Endothelial cell (in vitro differentiated cells): ENCODE data around the gene CLBA1. TPM values are rescaled to one million over a fixed set of nuclear protein-coding genes. Genes with fewer than 3 reads are reported as not detected.

ENCODE experiments used
- DNase-seq: peaks from one replicate; pipeline ENCODE4 v3.0.0; 2021; ENCODE audit warnings: low spot score
- H3K27ac Mint-ChIP-seq: one replicate; pipeline ENCODE4 v1.8.0; 2021; ENCODE audit warnings: mixed read lengths, inconsistent platforms; ENCODE audit not compliant: unreplicated experiment
- H3K27me3 Mint-ChIP-seq: one replicate; pipeline ENCODE4 v1.8.0; 2021; ENCODE audit warnings: mild to moderate bottlenecking, moderate library complexity, mixed read lengths, inconsistent platforms; ENCODE audit not compliant: unreplicated experiment
- H3K36me3 Mint-ChIP-seq: one replicate; pipeline ENCODE4 v1.8.0; 2021; ENCODE audit warnings: mild to moderate bottlenecking, low read depth, mixed read lengths, inconsistent platforms; ENCODE audit not compliant: unreplicated experiment
- H3K4me1 Mint-ChIP-seq: one replicate; pipeline ENCODE4 v1.8.0; 2021; ENCODE audit warnings: mild to moderate bottlenecking, mixed read lengths, inconsistent platforms; ENCODE audit not compliant: unreplicated experiment
- H3K4me3 Mint-ChIP-seq: one replicate; pipeline ENCODE4 v1.8.0; 2021; ENCODE audit warnings: mild to moderate bottlenecking, mixed read lengths, inconsistent platforms; ENCODE audit not compliant: unreplicated experiment
- H3K9me3 Mint-ChIP-seq: one replicate; pipeline ENCODE4 v1.8.0; 2021; ENCODE audit warnings: mixed read lengths, inconsistent platforms; ENCODE audit not compliant: unreplicated experiment
- CTCF ChIP-seq: fragments of 200-600 bp; sonication (generic); IDR thresholded peaks from one replicate; pipeline ENCODE4 v1.5.0; 2021; ENCODE audit warnings: antibody characterized with exemption; ENCODE audit not compliant: unreplicated experiment
- total RNA-seq: library from RNA; stranded (reverse); fragmentation: NEBNext Ultra II Directional; extraction: Animal tissue kit (Norgen Biotek cat#: 25700); gene quantifications from one replicate; pipeline ENCODE4 v1.2.1, GENCODE V29; 2021; ENCODE audit not compliant: unreplicated experiment

Gene CLBA1
- total RNA-seq, 1 donor from 2014 or later: 13.5 TPM

GRCh38 chr14:105039458-105040205, 54.0 kb downstream of the CLBA1 start:
- Mint-ChIP-seq H3K27me3 (peaks cover 6% of the 10 kb centered on the region), H3K36me3 (no peaks in the 10 kb centered on the region), H3K4me3 (no peak overlapping the region), H3K27ac (no peak overlapping the region), H3K9me3 (no peaks in the 10 kb centered on the region), H3K4me1 (peaks cover 10% of the 10 kb centered on the region)
- no peak for TF ChIP-seq CTCF
- DNase-seq: no peak

GRCh38 chr14:105041841-105042765, 56.5 kb downstream of the CLBA1 start:
- H3K27ac Mint-ChIP-seq: no peak overlapping the region
- no peak for TF ChIP-seq CTCF
- no peaks in the 10 kb centered on the region for H3K36me3 Mint-ChIP-seq

GRCh38 chr14:105042813-105043212, 57.2 kb downstream of the CLBA1 start:
- Mint-ChIP-seq H3K4me1 (peaks cover 13% of the 10 kb centered on the region), H3K27me3 (peaks cover 6% of the 10 kb centered on the region), H3K27ac (no peak overlapping the region), H3K36me3 (no peaks in the 10 kb centered on the region), H3K4me3 (no peak overlapping the region), H3K9me3 (no peaks in the 10 kb centered on the region)
- no peak for TF ChIP-seq CTCF
- no peak for DNase-seq

More at GRCh38 chr14:105041841-105042765, 56.5 kb downstream of the CLBA1 start:
- Mint-ChIP-seq H3K4me1 (peaks cover 13% of the 10 kb centered on the region), H3K4me3 (no peak overlapping the region), H3K9me3 (no peaks in the 10 kb centered on the region), H3K27me3 (peaks cover 6% of the 10 kb centered on the region)
- DNase-seq: no peak

- H3K4me1 Mint-ChIP-seq: peaks cover 10% of the 10 kb centered on the region
- H3K27ac Mint-ChIP-seq: no peak overlapping the region
- H3K9me3 Mint-ChIP-seq: no peaks in the 10 kb centered on the region
- no peaks in the 10 kb centered on the region for H3K36me3 Mint-ChIP-seq
- no peak for DNase-seq
- H3K4me3 Mint-ChIP-seq: no peak overlapping the region
- TF ChIP-seq CTCF: no peak
- H3K27me3 Mint-ChIP-seq: peaks cover 6% of the 10 kb centered on the region
Observed at GRCh38 chr14:105043641-105044040, 58.1 kb downstream of the CLBA1 start.

Other genes with a start within 250 kb of the CLBA1 start
- gene SIVA1, start 232.6 kb upstream of the CLBA1 start, total RNA-seq: 84.3 TPM
- gene AKT1, start 190.0 kb upstream of the CLBA1 start, total RNA-seq: 133 TPM
- 2.4 TPM for gene ZBTB42, start 184.7 kb upstream of the CLBA1 start, total RNA-seq
- 11.3 TPM for gene CEP170B, start 120.5 kb upstream of the CLBA1 start, total RNA-seq
- 1.3 TPM for gene PLD4, start 60.9 kb upstream of the CLBA1 start, total RNA-seq
- gene AHNAK2, start 7.4 kb upstream of the CLBA1 start, total RNA-seq: 26.9 TPM
- 40.1 TPM for gene CDCA4, start 35.3 kb downstream of the CLBA1 start, total RNA-seq
- not detected for gene GPR132, start 79.6 kb downstream of the CLBA1 start, total RNA-seq
- gene JAG2, start 183.0 kb downstream of the CLBA1 start, total RNA-seq: 280 TPM
- gene NUDT14, start 195.5 kb downstream of the CLBA1 start, total RNA-seq: 135 TPM